Measurements from ENCODE around the gene LMF1.

LMF1 gene

GRCh38 chr16:892536-893255, 78.1 kb downstream of the LMF1 start:
- Histone ChIP-seq H3K27ac (ENCODE audit: low read depth, low read length) (no peak overlapping the region), H3K4me2 (ENCODE audit: low read length) (no peak overlapping the region), H3K4me3 (ENCODE audit: low read length) (no peak overlapping the region), H3K36me3 (ENCODE audit: control insufficient read depth, low read length) (no peaks in the 10 kb centered on the region), H3K4me1 (ENCODE audit: control insufficient read depth, low read length) (no peaks in the 10 kb centered on the region), H4K20me1 (ENCODE audit: control insufficient read depth, insufficient read depth, low read depth, low read length) (no peaks in the 10 kb centered on the region), H3K79me2 (ENCODE audit: control insufficient read depth, low read length) (no peaks in the 10 kb centered on the region), H3K9me3 (ENCODE audit: control insufficient read depth, insufficient read depth, low read length) (no peaks in the 10 kb centered on the region), H3F3A (ENCODE audit: control insufficient read depth, insufficient read depth) (no peaks in the 10 kb centered on the region), H3K27me3 (ENCODE audit: control insufficient read depth, low read length) (no peaks in the 10 kb centered on the region), H3K9me2 (replicated peaks; ENCODE audit: control insufficient read depth, low read length) (no peaks in the 10 kb centered on the region)
- TF ChIP-seq EZH2phosphoT487 (IDR thresholded peaks at IDR 0.05; ENCODE audit: borderline replicate concordance, low read length): no peak
- TF ChIP-seq CTCF (IDR thresholded peaks at IDR 0.05; ENCODE audit: low read depth, low read length, poor library complexity, severe bottlenecking): no peak

- Histone ChIP-seq H3F3A (ENCODE audit: control insufficient read depth, insufficient read depth) (no peaks in the 10 kb centered on the region), H3K4me1 (ENCODE audit: control insufficient read depth, low read length) (no peaks in the 10 kb centered on the region), H3K36me3 (ENCODE audit: control insufficient read depth, low read length) (no peaks in the 10 kb centered on the region), H3K9me3 (ENCODE audit: control insufficient read depth, insufficient read depth, low read length) (no peaks in the 10 kb centered on the region), H3K79me2 (ENCODE audit: control insufficient read depth, low read length) (no peaks in the 10 kb centered on the region), H3K4me2 (ENCODE audit: low read length) (no peak overlapping the region), H3K27me3 (ENCODE audit: control insufficient read depth, low read length) (no peaks in the 10 kb centered on the region), H3K9me2 (replicated peaks; ENCODE audit: control insufficient read depth, low read length) (no peaks in the 10 kb centered on the region), H4K20me1 (ENCODE audit: control insufficient read depth, insufficient read depth, low read depth, low read length) (no peaks in the 10 kb centered on the region), H3K27ac (ENCODE audit: low read depth, low read length) (no peak overlapping the region), H3K4me3 (ENCODE audit: low read length) (no peak overlapping the region)
- TF ChIP-seq EZH2phosphoT487 (IDR thresholded peaks at IDR 0.05; ENCODE audit: borderline replicate concordance, low read length) (no peak), CTCF (IDR thresholded peaks at IDR 0.05; ENCODE audit: low read depth, low read length, poor library complexity, severe bottlenecking) (no peak)
Measured at GRCh38 chr16:892006-892405, 78.8 kb downstream of the LMF1 start.

- Histone ChIP-seq H3K27me3 (ENCODE audit: control insufficient read depth, low read length) (no peaks in the 10 kb centered on the region), H3K4me1 (ENCODE audit: control insufficient read depth, low read length) (no peaks in the 10 kb centered on the region), H3K9me3 (ENCODE audit: control insufficient read depth, insufficient read depth, low read length) (no peaks in the 10 kb centered on the region), H3K4me3 (ENCODE audit: low read length) (no peak overlapping the region), H3K36me3 (ENCODE audit: control insufficient read depth, low read length) (no peaks in the 10 kb centered on the region), H3K9me2 (replicated peaks; ENCODE audit: control insufficient read depth, low read length) (no peaks in the 10 kb centered on the region), H4K20me1 (ENCODE audit: control insufficient read depth, insufficient read depth, low read depth, low read length) (no peaks in the 10 kb centered on the region), H3K79me2 (ENCODE audit: control insufficient read depth, low read length) (no peaks in the 10 kb centered on the region), H3K4me2 (ENCODE audit: low read length) (no peak overlapping the region), H3F3A (ENCODE audit: control insufficient read depth, insufficient read depth) (no peaks in the 10 kb centered on the region), H3K27ac (ENCODE audit: low read depth, low read length) (no peak overlapping the region)
- TF ChIP-seq CTCF (IDR thresholded peaks at IDR 0.05; ENCODE audit: low read depth, low read length, poor library complexity, severe bottlenecking): no peak
Measured at GRCh38 chr16:891353-891740, 79.4 kb downstream of the LMF1 start.

All from DOHH2 (cell line).